H1 (cell line): ENCODE measurements around the gene RAB11FIP3. TPM values are rescaled to one million over a fixed set of nuclear protein-coding genes. Genes with fewer than 3 reads are reported as not detected.

Source experiments
- CTCF ChIA-PET: fragments of 300-600 bp; sonication (Branson Sonifier 250); formaldehyde crosslinking; loops from one replicate; lab custom pipeline; 2021; ENCODE audit not compliant: partially characterized antibody; lab: Charles Lee
- POLR2A ChIA-PET: fragments of 300-600 bp; sonication (Branson Sonifier 250); formaldehyde crosslinking; loops from one replicate; lab custom pipeline; 2021; ENCODE audit warnings: inconsistent platforms; ENCODE audit not compliant: partially characterized antibody; lab: Charles Lee
- DNase-seq, 2 experiments: peaks; one replicate each; pipeline versions ENCODE4 v3.0.0 to v3.0.0-alpha.2; 2010 to 2022; ENCODE audit warnings: low spot score in 2 of 2, low read depth in 1 of 2, mixed read lengths in 1 of 2
- FAIRE-seq: peaks from 2 replicates; lab custom pipeline; 2011; peaks lifted over from hg19 to GRCh38; lab: Jason Lieb, UNC
- H2AFZ ChIP-seq: 2 replicates; pipeline ENCODE4 v1.8.1; 2012; ENCODE audit warnings: low read length, inconsistent platforms
- H2AK5ac ChIP-seq: 2 replicates; pipeline ENCODE4 v1.6.1; 2013; ENCODE audit warnings: low read depth, low read length
- H2BK120ac ChIP-seq: replicated peaks from 2 replicates; pipeline ENCODE3; 2013; ENCODE audit warnings: low read depth, low read length, inconsistent platforms
- H2BK12ac ChIP-seq: 2 replicates; pipeline ENCODE4 v1.6.1; 2013; ENCODE audit warnings: low read depth, low read length
- H2BK15ac ChIP-seq: 2 replicates; pipeline ENCODE4 v1.6.1; 2013; ENCODE audit warnings: low read length
- H2BK20ac ChIP-seq: 2 replicates; pipeline ENCODE4 v1.6.1; 2013; ENCODE audit warnings: low read length
- H2BK5ac ChIP-seq: 2 replicates; pipeline ENCODE4 v1.6.1; 2013; ENCODE audit warnings: low read depth, low read length
- H3K14ac ChIP-seq: 2 replicates; pipeline ENCODE4 v1.6.1; 2013; ENCODE audit warnings: inconsistent platforms; ENCODE audit not compliant: insufficient read length
- H3K18ac ChIP-seq: 2 replicates; pipeline ENCODE4 v1.6.1; 2013; ENCODE audit warnings: low read length; ENCODE audit errors: extremely low read depth
- H3K23ac ChIP-seq: 2 replicates; pipeline ENCODE4 v1.6.1; 2013; ENCODE audit warnings: inconsistent platforms; ENCODE audit not compliant: insufficient read length
- H3K23me2 ChIP-seq: 2 replicates; pipeline ENCODE4 v1.6.1; 2013; ENCODE audit warnings: low read depth, low read length
- H3K27ac ChIP-seq: 2 replicates; pipeline ENCODE4 v1.6.1; 2011; ENCODE audit warnings: low read depth, low read length, inconsistent platforms
- H3K27me3 ChIP-seq, 4 experiments: replicated peaks in 1 of 4; 1 replicate in 1 of 4; 2 replicates in 3 of 4; pipeline versions ENCODE4 v1.6.1 to v1.8.1; 2011 to 2013; ENCODE audit warnings: low read length in 3 of 4, mild to moderate bottlenecking in 3 of 4, inconsistent platforms in 2 of 4, mixed read lengths in 2 of 4, moderate library complexity in 1 of 4; ENCODE audit not compliant: control insufficient read depth in 3 of 4, insufficient read depth in 3 of 4; ENCODE audit errors: extremely low read depth in 1 of 4
- H3K36me3 ChIP-seq, 4 experiments: 2 replicates each; pipeline versions ENCODE4 v1.6.1 to v1.8.1; 2011 to 2013; ENCODE audit warnings: mild to moderate bottlenecking in 4 of 4, low read length in 3 of 4, moderate library complexity in 2 of 4, control low read depth in 1 of 4, inconsistent platforms in 1 of 4; ENCODE audit not compliant: insufficient read depth in 4 of 4, control insufficient read depth in 2 of 4
- H3K4ac ChIP-seq: replicated peaks from 2 replicates; pipeline ENCODE3; 2013; ENCODE audit warnings: low read length, low read depth, mixed read lengths, inconsistent platforms; ENCODE audit not compliant: insufficient read length
- H3K4me1 ChIP-seq, 4 experiments: replicated peaks in 1 of 4; 1 replicate in 1 of 4; 2 replicates in 3 of 4; pipeline versions ENCODE4 v1.6.1 to v1.8.1; 2011 to 2013; ENCODE audit warnings: low read length in 3 of 4, inconsistent platforms in 2 of 4, mixed read lengths in 1 of 4; ENCODE audit not compliant: insufficient read depth in 4 of 4, control insufficient read depth in 3 of 4
- H3K4me2 ChIP-seq, 2 experiments: 2 replicates each; pipeline versions ENCODE4 v1.6.1 to v1.8.1; 2011 to 2013; ENCODE audit warnings: low read depth in 2 of 2, low read length in 2 of 2, control low read depth in 1 of 2, inconsistent platforms in 1 of 2, mild to moderate bottlenecking in 1 of 2; ENCODE audit not compliant: insufficient read depth in 1 of 2
- H3K4me3 ChIP-seq, 4 experiments: fragments of 200-600, 300-600 bp in 1 of 4; sonication (generic), shearing (Covaris generic), sonication (Bioruptor Twin) in 1 of 4; 2 replicates each; pipeline versions ENCODE4 v1.5.1 to v1.8.1; 2011 to 2016; ENCODE audit warnings: low read length in 4 of 4, low read depth in 3 of 4, control low read depth in 2 of 4, inconsistent platforms in 2 of 4, mild to moderate bottlenecking in 2 of 4, mixed read lengths in 1 of 4, moderate library complexity in 1 of 4; ENCODE audit not compliant: insufficient read depth in 2 of 4; ENCODE audit errors: extremely low read depth in 1 of 4
- H3K56ac ChIP-seq: replicated peaks from 2 replicates; pipeline ENCODE3; 2013; ENCODE audit warnings: low read depth, mild to moderate bottlenecking, mixed read lengths, low read length, inconsistent platforms; ENCODE audit not compliant: insufficient read length
- H3K79me1 ChIP-seq: 2 replicates; pipeline ENCODE4 v1.6.1; 2013; ENCODE audit warnings: low read depth, low read length, control low read depth
- H3K79me2 ChIP-seq, 2 experiments: 2 replicates each; pipeline versions ENCODE4 v1.6.1 to v1.8.1; 2012 to 2013; ENCODE audit warnings: low read length in 2 of 2, mild to moderate bottlenecking in 2 of 2, inconsistent platforms in 1 of 2; ENCODE audit not compliant: insufficient read depth in 2 of 2, control insufficient read depth in 1 of 2
- H3K9ac ChIP-seq, 4 experiments: replicated peaks in 1 of 4; 1 replicate in 1 of 4; 2 replicates in 3 of 4; pipeline versions ENCODE4 v1.6.1 to v1.8.1; 2011 to 2013; ENCODE audit warnings: low read depth in 3 of 4, low read length in 3 of 4, control low read depth in 2 of 4, mild to moderate bottlenecking in 2 of 4, moderate library complexity in 2 of 4, inconsistent platforms in 1 of 4; ENCODE audit errors: extremely low read depth in 1 of 4
- H3K9me3 ChIP-seq, 2 experiments: 2 replicates each; pipeline versions ENCODE4 v1.6.1 to v1.8.1; 2012 to 2013; ENCODE audit warnings: mild to moderate bottlenecking in 2 of 2, moderate library complexity in 2 of 2, control low read depth in 1 of 2, inconsistent platforms in 1 of 2, low read depth in 1 of 2, low read length in 1 of 2, mixed read lengths in 1 of 2; ENCODE audit not compliant: insufficient read depth in 2 of 2
- H4K20me1 ChIP-seq, 2 experiments: replicated peaks in 1 of 2; 2 replicates each; pipeline versions ENCODE3 to v1.8.1; 2011 to 2013; ENCODE audit warnings: inconsistent platforms in 2 of 2, low read length in 2 of 2, mild to moderate bottlenecking in 1 of 2; ENCODE audit not compliant: insufficient read depth in 2 of 2, control insufficient read depth in 1 of 2
- H4K5ac ChIP-seq: 2 replicates; pipeline ENCODE4 v1.6.1; 2013; ENCODE audit warnings: low read length, low read depth, mixed read lengths, inconsistent platforms; ENCODE audit not compliant: insufficient read length
- H4K8ac ChIP-seq: 2 replicates; pipeline ENCODE4 v1.8.0; 2013; ENCODE audit warnings: mild to moderate bottlenecking, moderate library complexity, low read length, inconsistent platforms; ENCODE audit not compliant: insufficient read depth; ENCODE audit errors: extremely low read depth
- H4K91ac ChIP-seq: replicated peaks from 2 replicates; pipeline ENCODE3; 2013; ENCODE audit warnings: low read length, mixed read lengths, inconsistent platforms; ENCODE audit not compliant: insufficient read length
- CTCF ChIP-seq, 3 experiments: IDR thresholded peaks; 1 replicate in 2 of 3; 2 replicates in 1 of 3; pipeline versions ENCODE4 v1.5.1 to v1.6.1; 2011; ENCODE audit warnings: low read length in 3 of 3, mild to moderate bottlenecking in 3 of 3, inconsistent platforms in 2 of 3, low read depth in 1 of 3, moderate library complexity in 1 of 3; ENCODE audit not compliant: insufficient read depth in 1 of 3; ENCODE audit errors: control extremely low read depth in 1 of 3
- NRF1 ChIP-seq: IDR thresholded peaks from 2 replicates; pipeline ENCODE4 v1.6.1; 2011; ENCODE audit warnings: mild to moderate bottlenecking, low read depth, low read length, improper control_type of control experiment
- WGBS, 2 experiments: shearing (Covaris generic) in 1 of 2; methylation state at CpG; one replicate each; pipeline versions ENCODE4 v1.1.6 to v1.1.7; 2013 to 2015; ENCODE audit warnings: low lambda C conversion rate in 2 of 2, mixed read lengths in 2 of 2, inconsistent platforms in 1 of 2, low coverage in 1 of 2, missing lambda C conversion rate in 1 of 2; ENCODE audit not compliant: insufficient replicate concordance in 2 of 2, insufficient coverage in 1 of 2, insufficient read length in 1 of 2; ENCODE audit errors: extremely low coverage in 1 of 2, missing lambda C conversion rate in 1 of 2; 5-methylcytosine and 5-hydroxymethylcytosine counted together
- polyA plus RNA-seq, 7 experiments: library from polyadenylated mRNA; depleted of rRNA in 3 of 7; stranded (reverse) in 5 of 7; unstranded in 2 of 7; fragments of >200 nt in 5 of 7; fragments of 200-250 nt in 2 of 7; gene quantifications; 1 replicate in 5 of 7; 2 replicates in 1 of 7; 4 replicates in 1 of 7; pipeline versions ENCODE4 v1.2.1 to v1.2.3, GENCODE V29; 2011 to 2013; ENCODE audit warnings: missing spikeins in 2 of 7, mixed read lengths in 2 of 7
- total RNA-seq: library from RNA; stranded (reverse); fragmentation: NEBNext Ultra II Directional; extraction: Animal tissue kit (Norgen Biotek cat#: 25700); gene quantifications from 2 replicates; pipeline ENCODE4 v1.2.1, GENCODE V29; 2021

Gene RAB11FIP3
- total and polyA plus RNA-seq, 2 of the 8 experiments (the other 6 are each of a cell fraction or from before 2014, with no cell fraction given), result 9.3 to 35.2 TPM

GRCh38 chr16:505479-506245 is 80.2 kb downstream of the RAB11FIP3 start:
- DNase-seq (no peak), FAIRE-seq (no peak)
- no peaks in the 10 kb centered on the region for H3K79me1 ChIP-seq
- no peaks in the 10 kb centered on the region for H3K9me3 ChIP-seq
- no peak overlapping the region for H2AFZ ChIP-seq
- H3K79me2 ChIP-seq, result no peaks in the 10 kb centered on the region
- TF ChIP-seq NRF1, result no peak
- TF ChIP-seq CTCF (IDR thresholded peaks at IDR 0.05; ENCODE audit: control extremely low read depth in 1 of 3, insufficient read depth in 1 of 3, low read depth in 1 of 3, low read length in 3 of 3), result peak; percentile 13 to 30 (median 27)
- H3K36me3 ChIP-seq, result no peaks in the 10 kb centered on the region
- POLR2A ChIA-PET, result interaction anchor here (0.9 to 1.3 kb wide), 2 partner anchors 14 to 17 kb away, joined by 3 read pairs; no protein-coding TSS in a partner anchor
- H3K27me3 ChIP-seq, result no peaks in the 10 kb centered on the region
- H3K4me2 ChIP-seq, result no peak overlapping the region
- no peak overlapping the region for H3K9ac ChIP-seq
- 90% methylated on average over 33 of the region's 33 CpGs; no CpG with 5 or more reads in 1 of the 2 experiments for WGBS, 2 experiments
- H3K14ac ChIP-seq, result no peak overlapping the region
- H2AK5ac ChIP-seq, result no peak overlapping the region
- H2BK5ac ChIP-seq, result peak overlapping the region; percentile 44; the same call in 1 of the 2 replicates
- no peak overlapping the region for H3K18ac ChIP-seq
- H3K4ac ChIP-seq, result no peak overlapping the region
- H4K91ac ChIP-seq, result no peak overlapping the region
- CTCF ChIA-PET, result interaction anchor here (0.7 to 1.8 kb wide), 6 partner anchors 10 to 49 kb away, joined by 3 to 8 read pairs (median 4); no protein-coding TSS in a partner anchor
- H3K23ac ChIP-seq, result no peak overlapping the region
- no peak overlapping the region for H2BK120ac ChIP-seq
- 0 out of 2 replicates have a peak overlapping the region, but pooled peaks have one; percentile 32 for H2BK20ac ChIP-seq
- no peak overlapping the region for H2BK15ac ChIP-seq
- no peak overlapping the region; the same call in 1 of the 2 replicates for H4K8ac ChIP-seq
- no peak overlapping the region for H3K27ac ChIP-seq
- H3K4me1 ChIP-seq, result no peaks in the 10 kb centered on the region; a peak in 1 of 7 replicates
- H3K56ac ChIP-seq, result no peak overlapping the region
- no peak overlapping the region for H4K5ac ChIP-seq
- no peaks in the 10 kb centered on the region for H3K23me2 ChIP-seq
- no peak overlapping the region for H2BK12ac ChIP-seq
- no peak overlapping the region for H3K4me3 ChIP-seq
- H4K20me1 ChIP-seq, result no peaks in the 10 kb centered on the region
